Stimulated activated CD4-positive, alpha-beta T cell treated with anti-CD3 and anti-CD28 coated beads, Interleukin-2, amount 100 ng/mL, for 4 hours (primary cell): ENCODE results near the gene NMT1.
"Not testable (repeated sequence)": the region's sequence is repeated elsewhere in the genome, so short reads cannot be mapped to it uniquely, and the experiment has no call there.

Experiments
- DNase-seq: peaks from one replicate; pipeline ENCODE4 v3.0.0-alpha.2; 2020; ENCODE audit warnings: low read depth

The NMT1 gene

GRCh38 chr17:45120558-45120957, 59.4 kb downstream of the NMT1 start:
- no peak for DNase-seq

- DNase-seq: no peak
Measured at GRCh38 chr17:45121055-45121454, 59.9 kb downstream of the NMT1 start.

GRCh38 chr17:45123076-45123770, 62.1 kb downstream of the NMT1 start:
- DNase-seq: no peak

GRCh38 chr17:45123930-45124796, 63.0 kb downstream of the NMT1 start:
- no peak for DNase-seq

GRCh38 chr17:45124797-45125122, 63.6 kb downstream of the NMT1 start:
- not testable (repeated sequence) for DNase-seq

GRCh38 chr17:45125509-45125908, 64.4 kb downstream of the NMT1 start:
- no peak for DNase-seq

- DNase-seq: no peak
Measured at GRCh38 chr17:45127207-45127547, 66.1 kb downstream of the NMT1 start.

GRCh38 chr17:45127548-45128300, 66.6 kb downstream of the NMT1 start:
- DNase-seq: no peak

- no peak for DNase-seq
Measured at GRCh38 chr17:45128331-45128730, 67.2 kb downstream of the NMT1 start.

- DNase-seq: no peak
Measured at GRCh38 chr17:45128989-45129388, 67.9 kb downstream of the NMT1 start.

GRCh38 chr17:45129426-45129939, 68.4 kb downstream of the NMT1 start:
- DNase-seq: no peak

GRCh38 chr17:45129940-45130680, 69.0 kb downstream of the NMT1 start:
- no peak for DNase-seq

GRCh38 chr17:45130681-45131615, 69.8 kb downstream of the NMT1 start:
- no peak for DNase-seq

- no peak for DNase-seq
Measured at GRCh38 chr17:45131616-45132319, 70.7 kb downstream of the NMT1 start.

- DNase-seq: peak; percentile 58
Measured at GRCh38 chr17:45132320-45132571, 71.1 kb downstream of the NMT1 start, which contains the start of gene PLCD3. Gene PLCD3, minus strand, starts transcription at chr17:45132515. Its CDS starts 105 bp downstream, at chr17:45132410.

GRCh38 chr17:45132572-45133463, 71.7 kb downstream of the NMT1 start:
- DNase-seq: peak; percentile 30

- DNase-seq: peak; percentile 94
Measured at GRCh38 chr17:45135192-45135977, 74.3 kb downstream of the NMT1 start, which contains the start of gene ACBD4. Gene ACBD4, plus strand, starts transcription at chr17:45135687. Its CDS starts 458 bp downstream, at chr17:45136145.
